Glutamatergic neuron (in vitro differentiated cells): ENCODE results near the gene GPR27. TPM values are rescaled to one million over a fixed set of nuclear protein-coding genes. Genes with fewer than 3 reads are reported as not detected.

Experiments used
- DNase-seq: peaks from one replicate; pipeline ENCODE4 v3.0.0; 2022
- H3K27ac Mint-ChIP-seq: one replicate; pipeline ENCODE4 v1.8.0; 2020; ENCODE audit warnings: mild to moderate bottlenecking, mixed read lengths, inconsistent platforms; ENCODE audit not compliant: unreplicated experiment
- H3K27me3 Mint-ChIP-seq: one replicate; pipeline ENCODE4 v1.8.0; 2020; ENCODE audit warnings: mild to moderate bottlenecking, moderate library complexity, mixed read lengths, inconsistent platforms; ENCODE audit not compliant: unreplicated experiment
- H3K36me3 Mint-ChIP-seq: one replicate; pipeline ENCODE4 v1.8.0; 2020; ENCODE audit warnings: mild to moderate bottlenecking, mixed read lengths, inconsistent platforms; ENCODE audit not compliant: unreplicated experiment
- H3K4me1 Mint-ChIP-seq: one replicate; pipeline ENCODE4 v1.8.0; 2020; ENCODE audit warnings: mild to moderate bottlenecking, low read depth, mixed read lengths, inconsistent platforms; ENCODE audit not compliant: unreplicated experiment
- H3K4me3 Mint-ChIP-seq: one replicate; pipeline ENCODE4 v1.8.0; 2020; ENCODE audit warnings: mild to moderate bottlenecking, mixed read lengths, inconsistent platforms; ENCODE audit not compliant: unreplicated experiment
- H3K9me3 Mint-ChIP-seq: one replicate; pipeline ENCODE4 v1.8.0; 2020; ENCODE audit warnings: mild to moderate bottlenecking, moderate library complexity, mixed read lengths, inconsistent platforms; ENCODE audit not compliant: unreplicated experiment
- total RNA-seq: library from RNA; stranded (reverse); fragmentation: NEBNext Ultra II Directional; extraction: Animal tissue kit (Norgen Biotek cat#: 25700); gene quantifications from one replicate; pipeline ENCODE4 v1.2.1, GENCODE V29; 2021; ENCODE audit not compliant: unreplicated experiment
- TF ChIP-seq, protein P1 (sequence below): fragments of 200-600 bp; sonication (generic); IDR thresholded peaks from one replicate; pipeline ENCODE4 v1.5.0; 2021; ENCODE audit not compliant: partially characterized antibody, unreplicated experiment

GPR27 gene
- total RNA-seq, 1 donor from 2014 or later, result 4.7 TPM

GRCh38 chr3:71771884-71772283 is 18.2 kb downstream of the GPR27 start:
- no peak overlapping the region for H3K27ac Mint-ChIP-seq
- TF ChIP-seq, protein P1, sequence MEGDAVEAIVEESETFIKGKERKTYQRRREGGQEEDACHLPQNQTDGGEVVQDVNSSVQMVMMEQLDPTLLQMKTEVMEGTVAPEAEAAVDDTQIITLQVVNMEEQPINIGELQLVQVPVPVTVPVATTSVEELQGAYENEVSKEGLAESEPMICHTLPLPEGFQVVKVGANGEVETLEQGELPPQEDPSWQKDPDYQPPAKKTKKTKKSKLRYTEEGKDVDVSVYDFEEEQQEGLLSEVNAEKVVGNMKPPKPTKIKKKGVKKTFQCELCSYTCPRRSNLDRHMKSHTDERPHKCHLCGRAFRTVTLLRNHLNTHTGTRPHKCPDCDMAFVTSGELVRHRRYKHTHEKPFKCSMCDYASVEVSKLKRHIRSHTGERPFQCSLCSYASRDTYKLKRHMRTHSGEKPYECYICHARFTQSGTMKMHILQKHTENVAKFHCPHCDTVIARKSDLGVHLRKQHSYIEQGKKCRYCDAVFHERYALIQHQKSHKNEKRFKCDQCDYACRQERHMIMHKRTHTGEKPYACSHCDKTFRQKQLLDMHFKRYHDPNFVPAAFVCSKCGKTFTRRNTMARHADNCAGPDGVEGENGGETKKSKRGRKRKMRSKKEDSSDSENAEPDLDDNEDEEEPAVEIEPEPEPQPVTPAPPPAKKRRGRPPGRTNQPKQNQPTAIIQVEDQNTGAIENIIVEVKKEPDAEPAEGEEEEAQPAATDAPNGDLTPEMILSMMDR, result no peak
- peaks cover 2% of the 10 kb centered on the region for H3K27me3 Mint-ChIP-seq
- no peak for DNase-seq
- H3K36me3 Mint-ChIP-seq, result no peaks in the 10 kb centered on the region
- H3K4me1 Mint-ChIP-seq, result no peaks in the 10 kb centered on the region
- H3K9me3 Mint-ChIP-seq, result peaks cover 2% of the 10 kb centered on the region
- no peak overlapping the region for H3K4me3 Mint-ChIP-seq

DNA sequence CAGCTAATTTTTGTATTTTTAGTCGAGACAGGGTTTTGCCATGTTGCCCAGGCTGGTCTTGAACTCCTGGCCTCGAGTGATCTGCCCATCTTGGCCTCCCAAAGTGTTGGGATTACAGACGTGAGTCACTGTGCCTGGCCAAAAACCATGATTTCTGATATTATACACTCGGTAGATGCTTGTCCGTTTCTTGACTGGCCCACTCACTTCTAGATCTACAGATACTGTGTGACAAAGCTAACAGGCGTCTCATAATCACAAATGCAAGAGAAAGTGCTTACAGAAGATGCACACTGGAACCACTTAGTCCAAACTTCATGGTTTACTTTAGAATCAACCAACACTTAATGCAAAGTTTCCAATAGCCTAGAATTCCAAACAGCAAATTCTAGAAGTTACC is 22.9 kb downstream of the GPR27 start:
- DNase-seq, result no peak
- peaks cover 2% of the 10 kb centered on the region for H3K9me3 Mint-ChIP-seq
- TF ChIP-seq, protein P1, result no peak
- peaks cover 2% of the 10 kb centered on the region for H3K27me3 Mint-ChIP-seq
- no peak overlapping the region for H3K27ac Mint-ChIP-seq
- H3K4me3 Mint-ChIP-seq, result no peak overlapping the region
- no peaks in the 10 kb centered on the region for H3K36me3 Mint-ChIP-seq
- no peaks in the 10 kb centered on the region for H3K4me1 Mint-ChIP-seq

GRCh38 chr3:71778353-71778752 is 24.7 kb downstream of the GPR27 start:
- no peaks in the 10 kb centered on the region for H3K4me1 Mint-ChIP-seq
- no peak overlapping the region for H3K4me3 Mint-ChIP-seq
- no peak overlapping the region for H3K27ac Mint-ChIP-seq
- no peak for DNase-seq
- no peaks in the 10 kb centered on the region for H3K36me3 Mint-ChIP-seq
- H3K27me3 Mint-ChIP-seq, result peaks cover 4% of the 10 kb centered on the region
- peaks cover 2% of the 10 kb centered on the region for H3K9me3 Mint-ChIP-seq
- TF ChIP-seq, protein P1, result no peak

- DNase-seq, result no peak
- TF ChIP-seq, protein P1, result no peak
- no peaks in the 10 kb centered on the region for H3K9me3 Mint-ChIP-seq
- H3K27me3 Mint-ChIP-seq, result peaks cover 8% of the 10 kb centered on the region
- H3K36me3 Mint-ChIP-seq, result no peaks in the 10 kb centered on the region
- H3K4me1 Mint-ChIP-seq, result no peaks in the 10 kb centered on the region
- H3K27ac Mint-ChIP-seq, result no peak overlapping the region
- H3K4me3 Mint-ChIP-seq, result no peak overlapping the region
Observed at GRCh38 chr3:71779674-71780377, 26.2 kb downstream of the GPR27 start.

- peaks cover 9% of the 10 kb centered on the region for H3K27me3 Mint-ChIP-seq
- no peaks in the 10 kb centered on the region for H3K4me1 Mint-ChIP-seq
- no peak overlapping the region for H3K4me3 Mint-ChIP-seq
- H3K27ac Mint-ChIP-seq, result no peak overlapping the region
- H3K36me3 Mint-ChIP-seq, result no peaks in the 10 kb centered on the region
- DNase-seq, result no peak
- TF ChIP-seq, protein P1, result no peak
- H3K9me3 Mint-ChIP-seq, result no peaks in the 10 kb centered on the region
Observed at GRCh38 chr3:71780430-71780829, 26.8 kb downstream of the GPR27 start.
